GM13976 (cell line): ENCODE measurements around the gene UACA.
"Not testable (repeated sequence)": the region's sequence is repeated elsewhere in the genome, so short reads cannot be mapped to it uniquely, and the experiment has no call there.

Experiments used
- DNase-seq: peaks from one replicate; pipeline ENCODE4 v3.0.0; 2012; ENCODE audit warnings: low spot score
- in situ Hi-C: fragments of 300-500 bp; cut with MboI; formaldehyde crosslinking; loops from one replicate; pipeline ENCODE4 v1.12.0; 2022; ENCODE audit warnings: low sequenced_read_pairs, mixed read lengths, inconsistent platforms; ENCODE audit not compliant: unreplicated experiment
- TF ChIP-seq, protein P1 (sequence below): IDR thresholded peaks from 2 replicates; pipeline ENCODE4 v1.5.1; 2012; ENCODE audit warnings: borderline replicate concordance, mild to moderate bottlenecking; ENCODE audit not compliant: insufficient read depth; ENCODE audit errors: extremely low read depth, missing control alignments, control extremely low read depth

The UACA gene

DNA sequence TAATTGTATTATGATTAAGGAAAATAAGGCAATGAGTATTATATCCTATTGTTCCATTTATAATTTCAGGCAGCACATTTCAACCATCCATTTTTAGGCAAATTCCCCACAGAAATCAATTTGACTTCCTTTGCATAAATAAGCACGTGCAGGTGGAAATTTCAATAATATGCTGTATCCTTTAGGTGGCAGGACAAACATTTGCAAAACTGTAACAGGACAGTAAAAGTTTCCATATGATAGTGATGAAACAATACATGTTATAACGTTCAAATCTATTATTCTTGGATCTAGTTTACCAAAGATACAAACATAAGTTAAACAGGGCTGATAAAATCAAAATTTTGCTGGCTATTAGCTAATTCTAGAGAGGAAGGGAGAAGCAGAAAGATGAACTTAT lies 8.5 kb downstream of the UACA start:
- TF ChIP-seq, protein P1, sequence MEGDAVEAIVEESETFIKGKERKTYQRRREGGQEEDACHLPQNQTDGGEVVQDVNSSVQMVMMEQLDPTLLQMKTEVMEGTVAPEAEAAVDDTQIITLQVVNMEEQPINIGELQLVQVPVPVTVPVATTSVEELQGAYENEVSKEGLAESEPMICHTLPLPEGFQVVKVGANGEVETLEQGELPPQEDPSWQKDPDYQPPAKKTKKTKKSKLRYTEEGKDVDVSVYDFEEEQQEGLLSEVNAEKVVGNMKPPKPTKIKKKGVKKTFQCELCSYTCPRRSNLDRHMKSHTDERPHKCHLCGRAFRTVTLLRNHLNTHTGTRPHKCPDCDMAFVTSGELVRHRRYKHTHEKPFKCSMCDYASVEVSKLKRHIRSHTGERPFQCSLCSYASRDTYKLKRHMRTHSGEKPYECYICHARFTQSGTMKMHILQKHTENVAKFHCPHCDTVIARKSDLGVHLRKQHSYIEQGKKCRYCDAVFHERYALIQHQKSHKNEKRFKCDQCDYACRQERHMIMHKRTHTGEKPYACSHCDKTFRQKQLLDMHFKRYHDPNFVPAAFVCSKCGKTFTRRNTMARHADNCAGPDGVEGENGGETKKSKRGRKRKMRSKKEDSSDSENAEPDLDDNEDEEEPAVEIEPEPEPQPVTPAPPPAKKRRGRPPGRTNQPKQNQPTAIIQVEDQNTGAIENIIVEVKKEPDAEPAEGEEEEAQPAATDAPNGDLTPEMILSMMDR, result no peak
- DNase-seq, result no peak
- in situ Hi-C loops, result no loop called here

DNA sequence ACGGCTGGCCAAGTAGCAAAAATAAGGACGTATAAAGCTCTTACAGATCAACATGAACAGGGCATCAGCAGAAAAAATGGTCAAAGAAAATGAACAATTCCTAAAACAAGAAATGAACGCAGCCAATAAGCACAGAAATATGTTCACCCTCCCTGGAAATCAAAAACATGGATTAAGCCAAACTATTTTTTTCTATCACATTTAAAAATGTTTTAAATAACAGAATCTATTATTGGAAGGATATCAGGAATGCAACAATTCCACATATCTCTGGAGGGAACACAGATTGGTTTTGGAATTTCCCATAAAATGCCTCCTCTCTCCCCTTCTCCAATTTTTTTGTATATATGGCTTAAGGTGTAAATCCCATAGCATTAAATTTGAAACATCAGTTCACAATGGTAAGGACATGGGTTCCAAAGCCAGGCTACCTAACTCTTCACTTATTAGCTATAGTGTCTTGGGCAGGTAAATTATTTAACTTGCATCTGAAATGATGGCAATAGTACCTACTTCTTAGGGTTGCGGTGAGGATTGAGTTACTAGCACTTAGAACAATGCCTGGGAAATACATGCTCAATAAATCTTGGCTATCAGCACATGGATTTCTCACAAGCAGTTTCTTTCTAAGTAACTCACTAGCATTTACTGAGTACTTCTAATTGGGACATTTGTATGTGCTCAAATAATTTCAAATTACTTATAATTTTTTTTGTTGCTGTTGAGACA lies 10.1 kb downstream of the UACA start:
- in situ Hi-C loops, result no loop called here
- TF ChIP-seq, protein P1, result no peak
- DNase-seq, result no peak

DNA sequence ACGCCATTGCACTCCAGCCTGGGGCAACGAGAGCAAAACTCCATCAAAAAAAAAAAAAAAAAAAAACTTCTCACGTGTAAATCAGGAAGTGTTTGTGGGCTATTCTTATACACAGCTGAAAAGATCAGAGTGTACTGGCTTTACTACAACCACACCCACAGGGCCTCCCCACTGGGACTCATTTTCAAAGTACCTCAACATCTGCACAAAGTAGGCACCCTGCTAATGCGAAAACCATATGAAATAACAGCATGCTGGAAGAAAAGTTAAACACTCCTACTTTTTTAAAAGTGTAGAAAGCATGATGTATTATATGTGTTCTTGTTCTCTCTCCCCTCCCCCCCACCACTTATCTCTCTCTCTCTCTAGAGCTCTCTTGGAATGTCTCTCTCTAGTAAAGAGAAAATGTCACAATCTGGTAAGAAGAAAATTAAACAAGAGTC lies 11.1 kb downstream of the UACA start:
- in situ Hi-C loops, result no loop called here
- no peak for DNase-seq
- TF ChIP-seq, protein P1, result no peak

DNA sequence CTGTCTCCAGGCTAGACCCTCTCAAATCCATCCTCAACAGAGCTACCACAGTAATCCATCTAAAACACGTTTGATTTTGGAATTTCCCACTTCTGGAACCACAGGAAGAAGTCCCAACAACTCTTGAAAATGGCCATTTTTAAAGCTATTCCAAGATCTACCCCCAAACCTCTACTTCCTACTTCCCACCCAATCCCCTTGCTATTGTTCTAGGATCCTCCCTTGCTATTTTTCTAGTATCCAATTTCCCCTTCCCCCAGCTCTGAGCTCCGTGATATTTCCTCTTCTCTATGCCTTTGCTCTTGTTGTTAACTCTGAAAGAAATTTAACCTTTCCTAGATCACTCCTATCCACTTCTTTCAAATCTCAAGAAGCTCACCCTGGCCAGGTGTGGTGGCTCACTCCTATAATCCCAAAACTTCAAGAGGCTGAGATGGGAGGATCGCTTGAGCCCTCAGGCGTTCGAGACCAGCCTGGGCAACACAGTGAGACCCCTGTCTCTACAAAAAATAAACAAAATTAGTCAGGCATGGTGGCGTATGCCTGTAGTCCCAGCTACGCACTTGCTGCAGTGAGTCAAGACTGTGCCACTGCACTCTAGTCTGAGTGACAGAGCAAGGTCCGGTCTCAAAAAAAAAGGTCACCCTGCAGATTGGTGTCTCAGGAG lies 13.0 kb downstream of the UACA start:
- no peak for DNase-seq
- in situ Hi-C loops, result no loop called here
- TF ChIP-seq, protein P1, result no peak

DNA sequence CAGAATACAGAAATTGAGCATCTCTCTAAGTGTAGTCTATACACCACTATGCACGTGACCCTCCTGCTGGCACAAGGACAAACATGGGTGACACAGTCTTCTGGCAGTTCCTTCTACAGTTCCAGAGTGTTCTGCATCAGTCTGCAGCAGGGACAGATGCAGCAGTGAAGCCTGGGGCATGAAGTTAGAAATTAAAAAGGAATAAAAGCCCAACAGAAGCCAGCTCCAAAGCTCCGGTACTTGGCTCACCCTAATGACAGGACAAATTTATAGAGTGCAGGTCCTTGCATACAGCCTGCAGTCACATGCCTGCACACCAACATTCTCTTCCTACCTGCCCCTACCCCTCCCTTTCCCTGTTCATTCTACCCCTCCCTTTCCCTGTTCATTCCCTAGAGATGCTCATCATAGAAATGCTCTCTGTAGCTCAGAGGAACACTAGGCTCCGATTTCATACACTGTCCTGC lies 15.0 kb downstream of the UACA start:
- TF ChIP-seq, protein P1, result no peak
- DNase-seq, result no peak
- in situ Hi-C loops, result no loop called here

DNA sequence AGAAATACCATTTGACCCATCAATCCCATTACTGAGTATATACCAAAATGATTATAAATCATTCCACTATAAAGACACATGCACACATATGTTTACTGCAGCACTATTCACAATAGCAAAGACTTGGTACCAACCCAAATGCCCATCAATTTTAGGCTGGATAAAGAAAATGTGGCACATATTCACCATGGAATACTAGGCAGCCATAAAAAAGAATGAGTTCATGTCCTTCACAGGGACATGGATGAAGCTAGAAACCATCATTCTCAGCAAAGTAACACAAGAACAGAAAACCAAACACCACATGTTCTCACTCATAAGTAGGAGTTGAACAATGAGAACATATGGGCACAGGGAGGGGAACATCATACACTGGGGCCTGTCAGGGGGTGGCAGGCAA lies 16.8 kb downstream of the UACA start:
- DNase-seq, in situ Hi-C loops: not testable (repeated sequence)

DNA sequence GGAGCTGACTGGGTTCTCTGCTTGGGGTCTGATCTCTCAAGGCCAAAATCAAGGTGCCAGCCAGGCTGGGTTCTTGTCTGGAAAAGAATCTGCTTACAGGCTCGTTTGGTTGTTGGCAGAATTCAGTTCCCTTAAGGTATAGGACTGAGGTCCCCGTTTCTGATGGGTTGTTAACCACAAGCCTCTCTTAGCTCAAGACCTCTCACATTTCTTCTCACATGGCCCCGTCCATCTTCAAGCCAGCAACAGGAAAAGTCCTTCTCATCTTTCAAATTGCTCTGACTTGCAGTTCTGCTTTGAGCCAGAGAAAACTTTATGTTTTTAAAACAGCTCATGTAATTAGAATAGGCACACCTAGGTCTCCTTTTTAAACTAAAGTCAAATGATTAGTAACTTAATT lies 20.4 kb downstream of the UACA start:
- in situ Hi-C loops, result no loop called here
- DNase-seq, result no peak
- TF ChIP-seq, protein P1, result no peak
